T-helper 1 cell treated with Interleukin-12 subunit alpha and Interleukin-12 subunit beta and Interleukin-4 antibody, amounts not matched to agents 30 ng/mL and 1 ng/mL, for 36 hours (primary cell): ENCODE measurements around the gene BRSK2. TPM values are rescaled to one million over a fixed set of nuclear protein-coding genes. Genes with fewer than 3 reads are reported as not detected.
"Not testable (repeated sequence)": the region's sequence is repeated elsewhere in the genome, so short reads cannot be mapped to it uniquely, and the experiment has no call there.

Experiments
- intact Hi-C: fragments of 100-400 bp; cut with micrococcal nuclease; formaldehyde crosslinking; loops from one replicate; pipeline ENCODE4 v1.15.1; 2024
- total RNA-seq: library from RNA; stranded (reverse); gene quantifications from 2 replicates; pipeline ENCODE4 v1.2.3, GENCODE V29; 2022

BRSK2 gene
- total RNA-seq, 1 donor from 2014 or later: 0.44 TPM

DNA sequence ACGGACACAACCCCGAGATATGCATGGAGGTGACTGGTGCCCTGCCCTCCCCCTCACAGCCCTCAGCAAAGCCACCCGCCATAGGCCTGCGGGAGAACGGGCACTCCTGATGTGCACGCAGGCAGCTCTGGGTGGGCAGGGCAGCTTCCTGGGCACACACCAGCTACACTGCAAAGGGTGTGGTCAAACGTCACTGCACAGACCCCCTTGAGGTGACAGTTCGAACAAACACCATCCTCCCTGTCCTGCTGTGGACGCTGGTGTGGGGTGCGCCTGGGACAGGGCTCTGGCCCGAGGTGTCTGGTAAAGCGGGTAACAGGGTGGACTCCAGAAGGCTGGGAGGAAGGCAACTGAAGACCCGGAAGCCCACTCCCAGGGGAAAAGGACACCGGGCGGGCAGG is 118.8 kb downstream of the BRSK2 start:
- intact Hi-C loops: no loop called here

DNA sequence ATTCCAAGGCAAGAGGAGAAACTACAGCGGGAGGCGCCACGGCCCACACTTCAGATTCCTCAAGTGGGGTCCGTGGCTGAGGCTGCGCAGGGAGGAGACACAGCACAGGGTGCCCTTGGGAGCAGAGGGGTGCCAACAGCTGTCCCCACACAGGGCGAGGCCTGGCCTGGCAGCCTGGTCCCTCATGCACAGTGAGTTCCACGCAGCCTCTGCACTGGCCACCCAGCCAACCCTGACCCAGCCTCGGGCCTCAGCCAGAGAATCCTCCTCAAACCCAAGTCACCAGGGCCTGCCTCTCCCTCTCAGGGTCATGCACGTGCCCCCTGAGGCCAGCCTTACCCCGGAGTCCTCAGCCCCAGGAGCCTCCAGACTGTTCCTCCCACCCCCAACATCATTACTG is 119.3 kb downstream of the BRSK2 start:
- intact Hi-C loops: no loop called here

DNA sequence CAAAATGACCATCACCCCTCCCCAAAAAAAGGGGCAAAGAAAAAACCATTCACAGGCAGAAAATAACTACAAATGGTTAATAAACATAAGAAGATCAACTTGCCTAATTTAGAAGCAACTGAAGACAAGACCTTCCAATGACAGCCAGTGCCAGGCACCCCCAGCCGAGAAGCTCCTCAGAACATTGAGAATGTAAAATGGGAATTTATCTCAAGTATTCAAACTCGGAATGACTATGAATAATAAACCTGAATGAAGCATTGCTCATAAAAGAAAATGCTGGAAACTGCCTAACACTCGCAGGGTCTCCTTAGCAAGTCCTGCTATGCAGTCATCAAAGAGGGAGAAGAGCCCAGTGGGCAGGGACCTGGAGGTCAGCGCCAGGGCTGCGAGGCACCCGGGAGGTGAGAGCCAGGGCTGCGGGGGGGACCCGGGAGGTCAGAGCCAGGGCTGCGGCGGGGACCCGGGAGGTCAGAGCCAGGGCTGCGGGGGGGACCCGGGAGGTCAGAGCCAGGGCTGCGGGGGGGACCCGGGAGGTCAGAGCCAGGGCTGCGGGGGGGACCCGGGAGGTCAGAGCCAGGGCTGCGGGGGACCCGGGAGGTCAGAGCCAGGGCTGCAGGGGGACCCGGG is 120.0 kb downstream of the BRSK2 start:
- intact Hi-C loops: no loop called here

DNA sequence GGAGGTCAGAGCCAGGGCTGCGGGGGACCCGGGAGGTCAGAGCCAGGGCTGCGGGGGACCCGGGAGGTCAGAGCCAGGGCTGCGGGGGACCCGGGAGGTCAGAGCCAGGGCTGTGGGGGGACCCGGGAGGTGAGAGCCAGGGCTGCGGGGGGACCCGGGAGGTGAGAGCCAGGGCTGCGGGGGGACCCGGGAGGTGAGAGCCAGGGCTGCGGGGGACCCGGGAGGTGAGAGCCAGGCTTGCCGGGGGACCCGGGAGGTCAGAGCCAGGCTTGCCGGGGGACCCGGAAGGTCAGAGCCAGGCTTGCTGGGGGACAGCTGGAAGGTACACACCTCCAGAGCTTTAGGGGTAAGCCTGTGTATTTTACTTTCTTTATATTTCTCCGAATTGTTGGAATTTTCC is 120.6 kb downstream of the BRSK2 start:
- intact Hi-C loops: not testable (repeated sequence)

DNA sequence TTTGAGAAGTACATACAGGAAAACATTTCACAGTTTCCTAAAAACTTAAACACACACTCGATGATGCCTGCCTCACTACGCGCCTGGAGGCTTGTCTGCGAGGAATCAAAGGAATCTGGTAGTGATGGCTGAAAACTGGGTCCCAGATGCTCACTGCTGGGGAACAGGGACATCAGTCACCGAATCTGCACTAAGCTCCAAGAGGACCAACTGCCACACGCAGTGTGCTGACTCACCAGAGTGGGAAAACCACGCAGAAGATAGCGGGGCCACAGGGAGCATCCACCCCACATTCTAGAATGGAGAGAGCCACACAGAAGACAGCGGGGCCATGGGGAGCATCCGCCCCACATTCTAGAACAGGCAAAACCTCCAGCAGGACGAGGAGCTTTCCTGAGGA is 121.2 kb downstream of the BRSK2 start:
- intact Hi-C loops: no loop called here

DNA sequence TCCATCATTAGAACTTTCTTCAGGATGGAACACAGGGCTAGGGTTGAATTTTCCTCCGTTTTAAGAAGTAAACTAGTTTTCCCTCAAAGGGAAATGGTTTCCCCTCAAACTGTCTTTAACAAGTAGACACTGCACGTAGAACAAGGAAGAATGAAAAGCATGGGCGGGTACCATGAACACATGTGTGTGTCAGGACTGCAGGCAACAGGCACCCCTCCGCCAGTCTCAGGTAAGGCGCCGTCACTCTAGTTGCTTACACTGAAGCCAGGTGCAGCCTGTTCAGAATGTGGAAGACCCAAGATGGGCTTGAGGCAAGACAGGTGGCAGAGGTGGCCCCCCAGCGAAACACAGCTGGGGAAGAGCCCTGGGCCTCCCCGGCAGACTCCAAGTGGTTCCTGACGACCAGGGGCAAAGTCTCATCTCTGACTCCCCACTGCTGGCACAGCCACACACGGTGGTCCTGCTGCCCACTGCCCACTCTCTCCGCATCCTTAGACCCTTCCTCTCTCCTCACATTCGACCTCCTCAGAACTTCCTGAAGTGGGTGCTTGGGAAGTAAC is 122.3 kb downstream of the BRSK2 start:
- intact Hi-C loops: no loop called here

Other genes with a start within 250 kb of the BRSK2 start
- gene MUC5AC, start 232.0 kb upstream of the BRSK2 start, total RNA-seq: not detected in 2 replicates
- gene MUC5B, start 166.9 kb upstream of the BRSK2 start, total RNA-seq: not detected in 2 replicates
- gene TOLLIP, start 80.3 kb upstream of the BRSK2 start, total RNA-seq: 43.2 TPM in 2 replicates
- gene MOB2, start 96.8 kb downstream of the BRSK2 start, total RNA-seq: 41.7 and 45.1 TPM in 2 replicates
- gene DUSP8, start 182.3 kb downstream of the BRSK2 start, total RNA-seq: 0.59 and 1.3 TPM in 2 replicates
- not detected in 2 replicates for gene KRTAP5-1, start 195.3 kb downstream of the BRSK2 start, total RNA-seq
- gene KRTAP5-2, start 208.4 kb downstream of the BRSK2 start, total RNA-seq: not detected in 2 replicates
- gene KRTAP5-3, start 218.5 kb downstream of the BRSK2 start, total RNA-seq: not detected in 2 replicates
- not detected in 2 replicates for gene KRTAP5-4, start 232.2 kb downstream of the BRSK2 start, total RNA-seq
- gene KRTAP5-5, start 239.8 kb downstream of the BRSK2 start, total RNA-seq: not detected in 2 replicates